ENCODE data around the gene OGDH.
"Not testable (repeated sequence)": the region's sequence is repeated elsewhere in the genome, so short reads cannot be mapped to it uniquely, and the experiment has no call there.

Gene OGDH

GRCh38 chr7:44580945-44581878 is 25.2 kb upstream of the OGDH start:
- peak; percentile 51 for DNase-seq

GRCh38 chr7:44581879-44582603 is 24.4 kb upstream of the OGDH start, which contains the start of gene TMED4:
Gene TMED4 (minus strand): TSS chr7:44582231. CDS start chr7:44582206, 25 bp downstream.
- peak; percentile 99 for DNase-seq

- DNase-seq, result no peak
These were observed 23.1 kb upstream of the OGDH start for GRCh38 chr7:44583146-44583865.

GRCh38 chr7:44587843-44588711 is 18.4 kb upstream of the OGDH start:
- DNase-seq, result peak; percentile 80

GRCh38 chr7:44590910-44591309 is 15.5 kb upstream of the OGDH start:
- DNase-seq, result no peak

GRCh38 chr7:44595934-44596635 is 10.3 kb upstream of the OGDH start:
- DNase-seq, result no peak

- not testable (repeated sequence) for DNase-seq
These were observed 9.2 kb upstream of the OGDH start for GRCh38 chr7:44597181-44597580.

GRCh38 chr7:44599222-44599621 is 7.2 kb upstream of the OGDH start:
- DNase-seq, result no peak

- DNase-seq, result no peak
These were observed 3.9 kb upstream of the OGDH start for GRCh38 chr7:44602576-44602910.

GRCh38 chr7:44603193-44603592 is 3.2 kb upstream of the OGDH start:
- DNase-seq, result no peak

GRCh38 chr7:44604941-44605340 is 1.5 kb upstream of the OGDH start:
- DNase-seq, result no peak

GRCh38 chr7:44607141-44608068 is 978 bp downstream of the OGDH start:
- DNase-seq, result no peak

GRCh38 chr7:44608916-44609648 is 2.7 kb downstream of the OGDH start:
- no peak for DNase-seq

GRCh38 chr7:44609829-44610228 is 3.4 kb downstream of the OGDH start:
- DNase-seq, result no peak

- peak; percentile 75 for DNase-seq
These were observed 8.8 kb downstream of the OGDH start for GRCh38 chr7:44615149-44615611.

GRCh38 chr7:44615793-44616192 is 9.4 kb downstream of the OGDH start:
- DNase-seq, result no peak

GRCh38 chr7:44616545-44616944 is 10.1 kb downstream of the OGDH start:
- DNase-seq, result no peak

- peak; percentile 75 for DNase-seq
These were observed 10.9 kb downstream of the OGDH start for GRCh38 chr7:44617225-44617890.

GRCh38 chr7:44618045-44618444 is 11.6 kb downstream of the OGDH start:
- no peak for DNase-seq

Data from CD4-positive, alpha-beta T cell treated with Interleukin-4 for 4 hours (primary cell).